GM12874 (cell line): Measurements from ENCODE around the gene CD79B.

Source experiments
- CTCF ChIP-seq: IDR thresholded peaks from 2 replicates; pipeline ENCODE4 v1.5.1; 2011; ENCODE audit warnings: low read depth, mild to moderate bottlenecking, control low read depth, low read length, moderate library complexity; ENCODE audit not compliant: insufficient read depth

Gene CD79B

GRCh38 chr17:63944736-63945499, 12.8 kb upstream of the CD79B start:
- no peak for TF ChIP-seq CTCF

- peak; percentile 39 for TF ChIP-seq CTCF
Observed at GRCh38 chr17:63943745-63944144, 11.6 kb upstream of the CD79B start.

DNA sequence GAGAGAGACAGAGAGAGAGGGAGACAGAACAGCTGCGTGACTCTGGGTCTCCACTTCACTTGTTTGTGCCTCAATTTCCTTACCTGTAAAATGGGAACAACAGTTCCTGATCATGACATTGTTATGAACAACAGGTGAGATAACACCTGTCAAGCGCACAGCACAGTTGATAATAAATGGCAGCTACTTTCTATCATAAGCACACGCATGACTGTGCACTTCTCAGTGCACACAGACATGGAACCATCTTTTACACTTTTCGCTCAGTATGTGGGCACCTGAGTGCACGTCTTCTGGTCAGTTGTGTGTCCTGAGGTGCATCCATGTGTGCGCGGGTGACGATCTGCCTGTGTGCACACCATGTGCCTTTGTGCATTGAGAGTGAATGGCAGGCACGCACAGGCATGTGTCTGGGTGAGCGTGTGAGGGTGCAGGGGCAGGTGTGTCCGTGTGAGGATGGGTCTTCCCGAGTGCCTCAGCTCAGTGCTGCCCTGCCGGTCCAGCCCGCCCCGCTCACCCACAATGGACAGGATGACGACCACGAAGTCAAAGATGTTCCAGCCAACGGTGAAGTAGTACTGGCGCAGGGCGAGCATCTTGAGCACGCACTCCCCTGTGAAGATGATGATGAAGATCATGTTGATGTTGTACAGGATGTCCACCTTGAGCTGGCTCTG, 10.3 kb upstream of the CD79B start:
- TF ChIP-seq CTCF = no peak

- TF ChIP-seq CTCF = no peak
Observed at GRCh38 chr17:63941751-63942150, 9.6 kb upstream of the CD79B start.

- TF ChIP-seq CTCF = no peak
Observed at GRCh38 chr17:63941162-63941561, 9.0 kb upstream of the CD79B start.

GRCh38 chr17:63940584-63940983, 8.5 kb upstream of the CD79B start:
- no peak for TF ChIP-seq CTCF

DNA sequence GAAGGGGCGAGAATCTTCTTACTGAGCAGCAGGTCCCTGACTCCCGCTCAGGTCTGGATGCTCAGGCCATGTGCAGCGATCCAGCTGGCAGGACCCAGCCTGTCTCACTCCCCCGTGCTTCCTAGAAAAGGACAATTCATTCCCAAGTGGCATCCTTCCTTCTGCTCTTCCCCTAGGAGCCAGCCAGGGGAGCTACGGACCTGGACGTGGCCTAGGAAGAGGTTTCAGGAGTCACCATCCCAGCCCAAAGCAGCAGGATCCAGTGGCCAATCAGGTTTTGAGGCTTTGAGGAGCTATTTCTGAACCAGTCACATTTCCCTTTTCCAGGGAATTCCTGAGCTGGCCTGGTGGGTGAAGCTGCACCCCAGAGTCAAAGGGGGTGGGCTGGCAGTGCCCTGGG, 7.8 kb upstream of the CD79B start:
- no peak for TF ChIP-seq CTCF
